Endometrium (tissue), 2 donors: Measurements from ENCODE around the gene RGS12.
"Not testable (repeated sequence)": the region's sequence is repeated elsewhere in the genome, so short reads cannot be mapped to it uniquely, and the experiment has no call there.

ENCODE experiments used
- FAIRE-seq: peaks from 2 replicates; lab custom pipeline; 2012; peaks lifted over from hg19 to GRCh38; lab: Jason Lieb, UNC
- donor health status: control.
- donor health status: control.

The RGS12 gene

GRCh38 chr4:3296651-3297050, 3.8 kb downstream of the RGS12 start:
- no peak for FAIRE-seq

DNA sequence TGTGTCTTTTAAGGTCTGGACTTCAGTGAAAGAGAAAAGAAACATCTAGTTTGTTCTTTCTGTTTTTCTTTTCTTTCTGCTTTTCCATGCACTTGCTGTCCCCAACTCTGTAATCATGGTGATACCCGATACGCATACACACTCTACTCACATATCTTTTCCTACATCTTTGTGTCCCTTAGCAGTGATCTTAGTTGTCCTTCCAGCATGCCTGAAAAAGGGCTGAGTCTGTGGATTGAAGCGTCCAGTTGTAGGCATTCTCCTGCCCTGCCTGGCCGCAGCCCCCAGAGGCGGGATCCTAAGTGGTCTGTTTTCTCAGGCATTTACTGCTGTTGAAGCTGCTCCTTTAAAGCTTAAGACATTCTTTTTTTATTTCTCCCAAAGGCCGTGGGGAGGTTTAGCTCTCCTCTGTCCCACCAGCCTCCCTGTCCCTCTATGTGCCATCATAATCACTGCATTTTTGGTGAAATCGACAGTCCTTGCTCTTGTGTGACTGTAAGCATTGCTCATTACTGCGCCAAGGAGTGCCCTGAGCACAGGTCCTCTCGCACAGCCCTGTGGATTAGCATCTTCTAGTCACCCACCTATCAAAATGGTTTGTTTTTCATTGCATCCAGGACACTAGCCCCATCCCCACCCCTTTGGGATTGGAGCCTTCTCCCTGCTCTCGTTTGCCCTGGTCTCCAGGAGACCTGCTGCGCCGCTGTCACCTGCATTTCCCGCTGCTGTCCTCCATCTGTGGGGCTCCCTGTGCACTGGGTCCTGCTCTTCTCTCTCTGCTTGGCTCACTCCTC, 4.4 kb downstream of the RGS12 start:
- FAIRE-seq, result no peak

DNA sequence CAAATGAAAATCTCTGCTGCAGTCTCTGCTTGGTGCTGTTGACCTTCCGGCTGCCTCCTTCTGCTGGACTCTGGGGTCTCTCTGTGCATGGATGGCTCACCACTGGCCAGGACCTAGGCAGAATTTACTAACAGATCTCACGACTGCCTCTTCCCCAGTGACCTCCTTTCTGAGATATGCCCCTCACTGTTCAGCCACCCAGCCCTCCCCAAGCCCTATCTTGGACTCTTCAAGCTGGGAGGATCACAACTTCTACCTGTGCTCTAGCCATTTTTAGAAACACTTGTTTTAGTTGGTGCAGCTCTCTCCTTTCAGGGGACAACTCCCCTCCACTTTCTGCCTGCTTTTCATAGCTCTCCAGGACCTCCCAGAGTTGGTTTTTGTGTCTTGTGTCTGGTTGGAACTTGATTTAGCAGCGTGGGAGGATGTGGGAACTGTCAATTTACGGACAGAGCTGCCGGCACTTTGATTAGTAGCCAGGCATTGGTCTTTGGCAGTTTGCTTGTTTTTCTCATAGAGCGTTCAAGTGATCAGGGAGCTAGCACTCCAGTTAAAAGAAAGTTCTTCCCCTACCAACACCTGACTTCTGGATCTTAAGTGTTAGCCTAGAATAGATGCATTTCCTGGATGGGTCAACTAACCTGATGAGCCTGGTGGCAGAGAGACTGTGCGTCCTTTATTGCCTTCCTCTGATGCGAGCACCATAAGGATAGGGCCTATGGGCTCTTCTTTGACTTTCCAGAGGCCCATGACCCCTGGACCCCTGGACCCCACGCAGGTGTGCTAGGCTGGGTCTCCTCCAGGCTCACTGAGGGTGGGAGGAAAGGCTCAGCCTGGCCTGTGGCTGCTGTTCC, 6.5 kb downstream of the RGS12 start:
- FAIRE-seq, result no peak

GRCh38 chr4:3299976-3300671, 7.3 kb downstream of the RGS12 start:
- no peak for FAIRE-seq

- FAIRE-seq, result not testable (repeated sequence)
These were observed 8.1 kb downstream of the RGS12 start for GRCh38 chr4:3300882-3301281.

DNA sequence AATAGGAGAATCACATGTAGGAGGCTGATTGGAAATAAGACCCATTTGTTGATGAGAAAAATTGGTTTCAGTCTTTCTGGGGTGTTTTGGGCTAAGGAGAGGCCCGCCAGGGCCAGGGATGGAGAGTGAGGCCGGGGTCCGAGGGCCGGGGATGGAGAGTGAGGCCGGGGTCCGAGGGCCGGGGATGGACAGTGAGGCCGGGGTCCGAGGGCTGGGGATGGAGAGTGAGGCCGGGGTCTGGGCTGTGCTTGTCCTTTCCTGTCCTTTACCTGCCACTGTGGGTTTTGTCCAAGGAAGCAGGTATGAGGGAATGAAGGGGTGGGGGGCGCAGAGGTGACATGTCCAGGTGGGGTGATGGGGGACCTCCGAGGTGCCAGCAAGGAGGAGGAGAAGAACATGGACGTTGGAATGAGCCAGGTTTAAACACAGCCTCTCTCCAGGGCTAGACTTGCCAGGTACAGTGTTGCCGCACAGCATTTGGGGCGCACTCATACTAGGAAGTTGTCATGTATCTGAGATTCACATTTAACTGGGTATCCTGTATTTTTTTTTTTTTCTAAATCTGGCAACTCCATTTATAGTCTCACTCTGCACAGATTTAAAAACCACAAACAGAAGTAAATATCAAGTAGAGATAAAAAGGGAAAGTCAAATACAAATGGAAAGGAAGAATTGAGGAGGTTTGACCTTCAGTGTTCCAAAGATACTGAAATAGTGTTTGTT, 8.8 kb downstream of the RGS12 start:
- no peak for FAIRE-seq

GRCh38 chr4:3302173-3302785, 9.5 kb downstream of the RGS12 start:
- no peak for FAIRE-seq

GRCh38 chr4:3302786-3303564, 10.2 kb downstream of the RGS12 start:
- no peak for FAIRE-seq

DNA sequence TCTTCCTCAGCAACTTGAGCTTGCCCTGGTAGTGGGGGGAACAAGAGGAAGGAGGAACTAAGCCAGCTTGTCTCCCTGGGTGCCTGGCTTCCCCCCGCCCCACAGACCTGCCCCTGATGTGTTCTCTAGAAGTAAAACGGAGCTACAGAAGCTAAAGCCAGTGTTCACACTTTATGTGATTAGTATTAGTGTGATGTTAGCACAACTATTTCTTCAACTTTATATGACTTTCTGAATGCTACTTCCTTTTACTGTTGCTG, 10.7 kb downstream of the RGS12 start:
- no peak for FAIRE-seq

- no peak for FAIRE-seq
These were observed 11.3 kb downstream of the RGS12 start for GRCh38 chr4:3303923-3304710.

- FAIRE-seq, result no peak
These were observed 12.2 kb downstream of the RGS12 start for GRCh38 chr4:3304831-3305609.

DNA sequence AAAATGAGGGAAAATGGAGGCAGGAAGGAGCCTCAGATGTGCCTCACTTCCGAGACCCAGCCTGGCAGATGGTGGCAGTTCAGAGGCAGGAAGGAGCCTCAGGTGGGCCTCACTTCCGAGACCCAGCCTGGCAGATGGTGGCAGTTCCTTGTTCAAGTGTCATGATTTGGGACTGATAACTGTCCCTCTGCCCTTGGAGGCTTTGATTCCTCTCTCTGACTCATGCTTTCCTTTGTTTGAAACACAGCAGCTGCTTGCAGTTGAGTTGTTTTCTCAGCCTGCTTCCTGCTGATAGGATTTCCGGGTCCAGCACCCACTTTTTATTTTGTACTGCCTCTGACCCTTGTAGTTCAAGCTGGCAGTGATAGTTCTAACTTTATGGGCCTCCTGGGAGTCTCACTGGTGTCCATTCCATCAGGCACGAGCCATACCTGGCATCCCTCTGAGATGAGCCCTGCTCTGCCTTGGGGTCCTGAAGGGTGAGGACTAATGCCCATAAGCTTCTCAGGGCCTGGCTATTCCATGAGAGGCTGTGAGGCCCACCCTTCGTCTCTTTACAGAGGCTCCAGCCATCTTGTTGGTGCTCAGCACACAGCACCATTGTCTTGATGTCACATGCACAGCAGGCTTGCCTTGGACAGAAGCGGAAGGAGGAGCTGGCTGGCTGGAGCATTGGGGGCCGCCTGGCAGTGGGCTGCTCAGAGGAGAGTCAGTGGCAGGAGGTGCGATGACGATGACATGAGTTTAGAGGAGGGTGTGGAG, 13.0 kb downstream of the RGS12 start:
- no peak for FAIRE-seq

DNA sequence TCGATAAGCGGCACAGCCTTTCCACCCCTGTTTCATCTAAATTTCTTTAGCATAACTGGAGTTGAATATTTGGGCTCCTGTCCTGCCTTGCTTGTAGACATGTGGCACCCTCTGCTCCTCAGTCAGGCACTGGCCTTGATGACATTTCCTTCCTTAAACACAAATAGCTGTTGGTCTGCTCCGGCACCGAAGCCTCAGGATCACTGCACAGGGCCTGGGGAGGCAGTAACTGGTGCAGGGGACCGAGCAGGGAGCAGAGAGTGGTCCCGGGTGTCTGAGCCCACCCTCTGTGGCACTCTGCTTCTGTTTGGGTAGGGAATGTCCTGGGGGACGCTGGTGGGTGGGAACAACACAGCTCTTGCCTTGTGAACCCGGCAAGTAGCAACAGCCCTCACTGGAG, 13.6 kb downstream of the RGS12 start:
- FAIRE-seq, result no peak

DNA sequence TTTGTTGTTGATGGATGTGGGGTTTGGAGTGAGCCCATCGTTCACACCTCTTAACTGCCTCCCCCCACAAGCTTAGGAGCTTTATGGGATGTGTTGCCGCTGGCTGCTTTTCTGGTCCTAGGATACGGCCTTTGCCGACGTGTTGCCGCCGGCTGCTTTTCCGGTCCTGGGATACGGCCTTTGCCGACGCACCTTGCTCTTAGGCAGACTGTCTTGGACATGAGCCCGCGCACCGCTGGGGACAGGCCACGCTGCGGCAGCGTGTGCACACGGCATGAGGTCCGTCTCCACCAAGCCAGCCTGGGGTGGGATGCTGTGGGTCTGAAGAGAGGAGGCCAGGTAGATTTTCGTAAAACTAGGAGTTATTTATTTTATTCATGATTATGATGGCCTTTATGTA, 14.2 kb downstream of the RGS12 start:
- no peak for FAIRE-seq

DNA sequence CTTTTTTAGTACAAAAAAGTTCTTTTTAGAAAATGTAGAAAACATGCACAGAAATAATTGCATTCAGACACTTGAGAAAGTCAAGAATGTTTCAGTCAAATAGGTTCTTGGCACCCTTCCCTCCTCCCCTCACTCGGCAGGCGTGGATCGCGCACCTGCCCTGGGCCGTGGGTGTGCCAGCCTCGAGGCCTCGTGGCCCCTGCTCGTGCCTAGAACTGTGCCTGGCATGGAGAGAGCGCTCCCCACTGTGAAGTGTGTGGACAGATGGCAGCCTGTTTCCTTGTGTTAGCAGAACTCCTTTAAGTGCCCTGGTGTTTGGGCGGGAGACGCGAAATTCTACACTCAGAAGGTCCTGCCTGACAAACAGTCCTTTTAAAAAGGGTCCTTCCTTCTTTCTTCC, 14.7 kb downstream of the RGS12 start:
- FAIRE-seq, result no peak

- FAIRE-seq, result no peak
These were observed 15.2 kb downstream of the RGS12 start for GRCh38 chr4:3307891-3308575.

- no peak for FAIRE-seq
These were observed 15.9 kb downstream of the RGS12 start for GRCh38 chr4:3308691-3309090.
